Mesothelial cell of epicardium (in vitro differentiated cells): Measurements from ENCODE around the gene KAZN. TPM values are rescaled to one million over a fixed set of nuclear protein-coding genes. Genes with fewer than 3 reads are reported as not detected.
A peak's percentile ranks its signal among the peaks of the same experiment; 100 is the strongest.

Experiments
- DNase-seq, 2 experiments: peaks; one replicate each; pipeline ENCODE4 v3.0.0; 2021; ENCODE audit warnings: low spot score in 2 of 2; ENCODE audit not compliant: unreplicated experiment in 2 of 2
- H3K27ac Mint-ChIP-seq: 2 replicates; pipeline ENCODE4 v1.8.0; 2021; ENCODE audit warnings: mixed read lengths
- H3K27me3 Mint-ChIP-seq: 2 replicates; pipeline ENCODE4 v1.8.0; 2021; ENCODE audit warnings: low read depth, mixed read lengths
- H3K36me3 Mint-ChIP-seq: 2 replicates; pipeline ENCODE4 v1.8.0; 2021; ENCODE audit warnings: mixed read lengths
- H3K4me1 Mint-ChIP-seq: 2 replicates; pipeline ENCODE4 v1.8.0; 2021; ENCODE audit warnings: mixed read lengths
- H3K4me3 Mint-ChIP-seq: 2 replicates; pipeline ENCODE4 v1.8.0; 2021; ENCODE audit warnings: mild to moderate bottlenecking, moderate library complexity, mixed read lengths
- H3K9me3 Mint-ChIP-seq: 2 replicates; pipeline ENCODE4 v1.8.0; 2021; ENCODE audit warnings: mixed read lengths
- CTCF ChIP-seq: fragments of 200-600 bp; sonication (generic); IDR thresholded peaks from one replicate; pipeline ENCODE4 v1.5.0; 2021; ENCODE audit warnings: antibody characterized with exemption; ENCODE audit not compliant: unreplicated experiment
- total RNA-seq: library from RNA; stranded (reverse); gene quantifications from 3 replicates; pipeline ENCODE4 v1.2.1, GENCODE V29; 2021

Gene KAZN
- total RNA-seq, 1 donor from 2014 or later = 38.4 TPM

- Mint-ChIP-seq H3K36me3 (no peaks in the 10 kb centered on the region), H3K4me3 (peak overlapping the region; percentile 90)
- no peak for DNase-seq
Measured at GRCh38 chr1:15151871-15152270, 553.4 kb downstream of the KAZN start.

GRCh38 chr1:15152318-15153183 is 554.1 kb downstream of the KAZN start:
- no peaks in the 10 kb centered on the region for H3K36me3 Mint-ChIP-seq
- H3K9me3 Mint-ChIP-seq = peaks cover 5% of the 10 kb centered on the region
- H3K27me3 Mint-ChIP-seq = peaks cover 3% of the 10 kb centered on the region
- DNase-seq = peak; percentile 53 to 83
- H3K4me1 Mint-ChIP-seq = peaks cover 44% of the 10 kb centered on the region
- H3K4me3 Mint-ChIP-seq = peak overlapping the region; percentile 90
- peak overlapping the region; percentile 98 for H3K27ac Mint-ChIP-seq
- no peak for TF ChIP-seq CTCF

More at GRCh38 chr1:15151871-15152270, 553.4 kb downstream of the KAZN start:
- peaks cover 3% of the 10 kb centered on the region for H3K27me3 Mint-ChIP-seq
- no peak for TF ChIP-seq CTCF
- H3K27ac Mint-ChIP-seq = peak overlapping the region; percentile 98
- H3K9me3 Mint-ChIP-seq = peaks cover 5% of the 10 kb centered on the region
- peaks cover 40% of the 10 kb centered on the region for H3K4me1 Mint-ChIP-seq

- Mint-ChIP-seq H3K36me3 (no peaks in the 10 kb centered on the region), H3K27me3 (peaks cover 3% of the 10 kb centered on the region), H3K4me3 (peak within 1 kb of the TSS; percentile 90), H3K4me1 (peaks cover 46% of the 10 kb centered on the region), H3K27ac (peak within 1 kb of the TSS; percentile 98), H3K9me3 (peaks cover 5% of the 10 kb centered on the region)
- DNase-seq = peak; percentile 73 to 86
- TF ChIP-seq CTCF = no peak
Measured at GRCh38 chr1:15153184-15153841, 554.8 kb downstream of the KAZN start, which contains the start of gene TMEM51. Gene TMEM51 (plus strand): TSS chr1:15153747. CDS start chr1:15215088, 61,341 bp downstream.

GRCh38 chr1:15153842-15154479 is 555.5 kb downstream of the KAZN start:
- H3K27ac Mint-ChIP-seq = peak overlapping the region; percentile 71
- peak; percentile 59 to 77 for DNase-seq
- H3K27me3 Mint-ChIP-seq = peaks cover 3% of the 10 kb centered on the region
- peaks cover 5% of the 10 kb centered on the region for H3K9me3 Mint-ChIP-seq
- H3K4me1 Mint-ChIP-seq = peaks cover 51% of the 10 kb centered on the region
- H3K4me3 Mint-ChIP-seq = peak overlapping the region; percentile 90
- peak; percentile 71 for TF ChIP-seq CTCF
- H3K36me3 Mint-ChIP-seq = no peaks in the 10 kb centered on the region

GRCh38 chr1:15154480-15155036 is 556.1 kb downstream of the KAZN start:
- no peaks in the 10 kb centered on the region for H3K36me3 Mint-ChIP-seq
- peaks cover 3% of the 10 kb centered on the region for H3K27me3 Mint-ChIP-seq
- no peak for TF ChIP-seq CTCF
- H3K4me1 Mint-ChIP-seq = peaks cover 52% of the 10 kb centered on the region
- peak overlapping the region; percentile 78 for H3K4me3 Mint-ChIP-seq
- peak overlapping the region; percentile 71 for H3K27ac Mint-ChIP-seq
- peak in 1 of 2 experiments; percentile 45 for DNase-seq
- H3K9me3 Mint-ChIP-seq = peaks cover 5% of the 10 kb centered on the region
